IMR-90 (cell line): Measurements from ENCODE around the gene SARS2. TPM values are rescaled to one million over a fixed set of nuclear protein-coding genes. Genes with fewer than 3 reads are reported as not detected.

Experiments used
- ATAC-seq: fragments of 200-7000 bp; cut with Tn5 transposase; 2 replicates; pipeline ENCODE4 v1.9.1; 2020; ENCODE audit warnings: low read depth, mild to moderate bottlenecking, moderate library complexity
- BruUV-seq: library from RNA; stranded (reverse); fragments of 400-500 nt; replicated peaks from 2 replicates; lab custom pipeline; 2021; lab: Mats Ljungman, UMichigan
- CTCF ChIA-PET: fragments of 300-600 bp; formaldehyde crosslinking; extraction: SDS; loops from one replicate; lab custom pipeline; 2021; ENCODE audit warnings: antibody characterized with exemption; lab: Yijun Ruan, JAX
- POLR2A ChIA-PET: fragments of 300-600 bp; sonication (Branson Sonifier 250); formaldehyde crosslinking; loops from one replicate; lab custom pipeline; 2022; ENCODE audit warnings: antibody characterized with exemption; ENCODE audit not compliant: unreplicated experiment; lab: Charles Lee
- DNase-seq: peaks from one replicate; pipeline ENCODE4 v3.0.0; 2013
- H2AFZ ChIP-seq: replicated peaks from 2 replicates; pipeline ENCODE3; 2013; ENCODE audit warnings: low read length, mild to moderate bottlenecking; ENCODE audit not compliant: poor library complexity
- H2AK5ac ChIP-seq: 2 replicates; pipeline ENCODE4 v1.6.1; 2013; ENCODE audit warnings: low read depth, low read length, inconsistent platforms
- H2AK9ac ChIP-seq: replicated peaks from 2 replicates; pipeline ENCODE3; 2013; ENCODE audit warnings: mild to moderate bottlenecking, low read depth, low read length, moderate library complexity; ENCODE audit not compliant: poor library complexity
- H2BK120ac ChIP-seq: 2 replicates; pipeline ENCODE4 v1.6.1; 2013; ENCODE audit warnings: low read depth, low read length, inconsistent platforms
- H2BK15ac ChIP-seq: 3 replicates; pipeline ENCODE4 v1.6.1; 2013; ENCODE audit warnings: low read depth, low read length, inconsistent platforms
- H2BK20ac ChIP-seq: 2 replicates; pipeline ENCODE4 v1.6.1; 2013; ENCODE audit warnings: low read depth, mild to moderate bottlenecking, inconsistent platforms, low read length, moderate library complexity
- H2BK5ac ChIP-seq: 2 replicates; pipeline ENCODE4 v1.6.1; 2013; ENCODE audit warnings: mild to moderate bottlenecking, low read depth, low read length, inconsistent platforms; ENCODE audit not compliant: poor library complexity, severe bottlenecking
- H3K14ac ChIP-seq: replicated peaks from 2 replicates; pipeline ENCODE4 v1.6.1; 2013; ENCODE audit warnings: low read depth, low read length, inconsistent platforms
- H3K18ac ChIP-seq: 2 replicates; pipeline ENCODE4 v1.6.1; 2013; ENCODE audit warnings: low read depth, low read length, control low read depth
- H3K23ac ChIP-seq: 2 replicates; pipeline ENCODE4 v1.6.1; 2013; ENCODE audit warnings: low read depth, low read length, inconsistent platforms
- H3K27ac ChIP-seq: 2 replicates; pipeline ENCODE4 v1.5.1; 2013; ENCODE audit warnings: mild to moderate bottlenecking, control low read depth, low read length; ENCODE audit not compliant: insufficient read depth
- H3K27me3 ChIP-seq: 2 replicates; pipeline ENCODE4 v1.6.1; 2013; ENCODE audit warnings: low read length; ENCODE audit not compliant: control insufficient read depth, insufficient read depth
- H3K36me3 ChIP-seq: 2 replicates; pipeline ENCODE4 v1.6.1; 2013; ENCODE audit warnings: low read length, mixed read lengths; ENCODE audit not compliant: control insufficient read depth, insufficient read depth
- H3K4ac ChIP-seq: 2 replicates; pipeline ENCODE4 v1.6.1; 2013; ENCODE audit warnings: low read depth, low read length, inconsistent platforms
- H3K4me1 ChIP-seq: 2 replicates; pipeline ENCODE4 v1.6.1; 2013; ENCODE audit warnings: low read length, mixed read lengths; ENCODE audit not compliant: control insufficient read depth, insufficient read depth
- H3K4me2 ChIP-seq: 2 replicates; pipeline ENCODE4 v1.6.1; 2013; ENCODE audit warnings: low read depth, mild to moderate bottlenecking, control low read depth, low read length, moderate library complexity
- H3K4me3 ChIP-seq: 2 replicates; pipeline ENCODE4 v1.5.1; 2013; ENCODE audit warnings: low read depth, mild to moderate bottlenecking, control low read depth, low read length, moderate library complexity; ENCODE audit not compliant: insufficient read depth
- H3K56ac ChIP-seq: 2 replicates; pipeline ENCODE4 v1.6.1; 2013; ENCODE audit warnings: low read length, inconsistent platforms; ENCODE audit not compliant: insufficient read depth; ENCODE audit errors: extremely low read depth
- H3K79me1 ChIP-seq, 2 experiments: 2 replicates each; pipeline ENCODE4 v1.6.1; 2013; ENCODE audit warnings: low read length in 2 of 2, inconsistent platforms in 1 of 2, low read depth in 1 of 2
- H3K9ac ChIP-seq: 2 replicates; pipeline ENCODE4 v1.6.1; 2013; ENCODE audit warnings: low read depth, low read length, control low read depth
- H3K9me1 ChIP-seq: 2 replicates; pipeline ENCODE4 v1.6.1; 2013; ENCODE audit warnings: low read length, inconsistent platforms; ENCODE audit not compliant: insufficient read depth
- H3K9me3 ChIP-seq: 2 replicates; pipeline ENCODE4 v1.6.1; 2013; ENCODE audit warnings: low read length; ENCODE audit not compliant: control insufficient read depth, insufficient read depth
- H4K20me1 ChIP-seq: 2 replicates; pipeline ENCODE4 v1.6.1; 2013; ENCODE audit warnings: low read length, inconsistent platforms; ENCODE audit not compliant: insufficient read depth
- H4K5ac ChIP-seq: 2 replicates; pipeline ENCODE4 v1.6.1; 2013; ENCODE audit warnings: mild to moderate bottlenecking, low read depth, low read length, control low read depth
- H4K8ac ChIP-seq, 2 experiments: 2 replicates each; pipeline ENCODE4 v1.6.1; 2013; ENCODE audit warnings: low read depth in 2 of 2, low read length in 2 of 2, control low read depth in 1 of 2, inconsistent platforms in 1 of 2
- H4K91ac ChIP-seq: 2 replicates; pipeline ENCODE4 v1.6.1; 2013; ENCODE audit warnings: low read depth, low read length, inconsistent platforms; ENCODE audit not compliant: insufficient read depth
- MAZ ChIP-seq: IDR thresholded peaks from 2 replicates; pipeline ENCODE4 v1.6.1; 2012; ENCODE audit warnings: low read depth, mild to moderate bottlenecking, low read length, improper control_type of control experiment, moderate library complexity, borderline replicate concordance
- RAD21 ChIP-seq: IDR thresholded peaks from 2 replicates; pipeline ENCODE4 v1.6.1; 2012; ENCODE audit warnings: low read length, improper control_type of control experiment
- RFX5 ChIP-seq: IDR thresholded peaks from 2 replicates; pipeline ENCODE4 v1.8.0; 2012; ENCODE audit warnings: low read depth, mild to moderate bottlenecking, low read length, moderate library complexity
- WGBS, 2 experiments: methylation state at CpG; one replicate each; pipeline versions ENCODE4 v1.1.5 to v1.1.7; 2013; ENCODE audit warnings: missing lambda C conversion rate in 2 of 2; ENCODE audit not compliant: insufficient read length in 1 of 2; ENCODE audit errors: extremely low coverage in 2 of 2; 5-methylcytosine and 5-hydroxymethylcytosine counted together
- dilution Hi-C: fragments of 300-500 bp; cut with HindIII; formaldehyde crosslinking; loops from one replicate; pipeline ENCODE4 v1.14.3; 2018; ENCODE audit warnings: low sequenced_read_pairs; ENCODE audit not compliant: unreplicated experiment
- in situ Hi-C: fragments of 300-500 bp; cut with MboI; formaldehyde crosslinking; loops from 3 replicates; pipeline ENCODE4 v1.14.3; 2019; ENCODE audit warnings: low sequenced_read_pairs, inconsistent platforms, mixed read lengths
- intact Hi-C: fragments of 100-400 bp; cut with micrococcal nuclease; formaldehyde crosslinking; loops from 2 replicates; pipeline ENCODE4 v1.10.0; 2022
- polyA plus RNA-seq, 3 experiments: library from polyadenylated mRNA; depleted of rRNA; stranded (reverse); fragments of >200 nt; gene quantifications; 2 replicates each; pipeline ENCODE4 v1.2.3, GENCODE V29; 2012; ENCODE audit warnings: low replicate concordance in 1 of 3
- total RNA-seq: library from RNA; depleted of rRNA; stranded (reverse); fragments of >200 nt; gene quantifications from 2 replicates; pipeline ENCODE4 v1.2.3, GENCODE V29; 2012

SARS2 gene
- total and polyA plus RNA-seq, 2 of the 4 experiments (the other 2 are of a cell fraction), result 10.8 to 33.4 TPM

GRCh38 chr19:38869160-38869835 lies 61.3 kb downstream of the SARS2 start:
- Histone ChIP-seq H3K4ac (peak overlapping the region; percentile 60), H2BK20ac (no peak overlapping the region), H3K79me1 (no peaks in the 10 kb centered on the region), H4K8ac (peak overlapping the region in 1 of 2 experiments; percentile 79; a peak in 1 of 4 replicates), H3K36me3 (no peaks in the 10 kb centered on the region), H3K18ac (no peak overlapping the region), H4K20me1 (no peaks in the 10 kb centered on the region), H3K9me1 (peaks cover 7% of the 10 kb centered on the region), H3K27me3 (no peaks in the 10 kb centered on the region), H3K9me3 (no peaks in the 10 kb centered on the region), H2BK15ac (no peak overlapping the region), H2AFZ (peak overlapping the region; percentile 92), H3K23ac (peak overlapping the region; percentile 43), H3K56ac (no peak overlapping the region), H2AK9ac (peak overlapping the region; percentile 82), H2BK5ac (no peak overlapping the region), H3K4me1 (peaks cover 5% of the 10 kb centered on the region; the same call in 1 of the 2 replicates), H3K9ac (no peak overlapping the region), H2BK120ac (no peak overlapping the region), H4K5ac (peak overlapping the region; percentile 30; the same call in 1 of the 2 replicates), H2AK5ac (no peak overlapping the region), H4K91ac (no peak overlapping the region; the same call in 1 of the 2 replicates), H3K4me2 (peak overlapping the region; percentile 91), H3K14ac (peak overlapping the region; percentile 72), H3K4me3 (peak overlapping the region; percentile 39), H3K27ac (no peak overlapping the region)
- peak; percentile 7; the same call in 1 of the 2 replicates for ATAC-seq
- DNase-seq, result no peak
- intact Hi-C loops, result no loop called here
- in situ Hi-C loops, result no loop called here
- no TSS peak for BruUV-seq
- dilution Hi-C loops, result no loop called here
- ChIA-PET CTCF (interaction anchor here (0.5 to 0.9 kb wide), 4 partner anchors 9 to 476 kb away, joined by 3 read pairs; no protein-coding TSS in a partner anchor), POLR2A (no interaction called here)
- TF ChIP-seq RFX5 (no peak), RAD21 (no peak), MAZ (no peak)
- WGBS, 2 experiments, result 10% methylated on average over 17 of the region's 34 CpGs; no CpG with 5 or more reads in 1 of the 2 experiments
